HS-27A (cell line): ENCODE measurements around the gene LRRC74A.

Experiments used
- DNase-seq: peaks from one replicate; pipeline ENCODE4 v3.0.0-alpha.2; 2012; ENCODE audit warnings: low read depth, missing footprints

The LRRC74A gene

GRCh38 chr14:76848879-76849278 is 22.7 kb downstream of the LRRC74A start:
- no peak for DNase-seq

DNA sequence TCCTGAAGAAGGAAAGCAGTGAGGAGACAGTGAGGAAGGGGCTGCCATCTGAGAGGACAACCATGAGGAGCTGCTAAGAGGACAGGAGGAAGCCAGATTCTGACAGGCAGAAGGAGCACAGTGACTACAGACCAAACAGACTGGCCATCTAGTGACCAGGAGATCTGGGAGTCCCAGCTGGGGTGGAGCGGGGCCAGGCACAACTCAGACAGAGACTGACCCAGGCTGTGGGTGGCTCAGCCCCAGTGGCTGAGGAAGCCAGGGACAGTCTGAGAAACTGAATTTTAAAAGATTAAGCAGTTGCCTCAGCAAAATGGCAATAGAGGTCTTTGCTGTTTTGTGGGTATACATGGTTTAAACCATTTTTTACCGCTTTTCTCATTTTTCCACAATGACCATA is 28.9 kb downstream of the LRRC74A start:
- DNase-seq: no peak

DNA sequence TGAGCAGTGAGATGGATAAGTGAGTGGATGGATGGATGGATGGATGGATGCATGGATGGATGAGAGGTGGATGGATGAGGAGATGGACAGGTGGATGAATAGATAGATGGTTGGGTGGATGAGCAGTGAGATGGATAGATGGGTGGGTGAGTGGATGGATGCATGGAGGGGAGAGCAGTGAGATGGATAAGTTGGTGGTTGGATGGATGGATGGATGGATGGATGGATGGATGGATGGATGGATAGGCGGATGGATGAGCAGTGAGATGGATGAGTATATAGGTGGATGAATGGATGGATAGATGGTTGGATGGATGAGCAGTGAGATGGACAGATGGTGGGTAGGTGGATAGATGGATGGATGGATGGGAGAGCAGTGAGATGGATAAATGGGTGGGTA is 30.6 kb downstream of the LRRC74A start:
- DNase-seq: no peak

DNA sequence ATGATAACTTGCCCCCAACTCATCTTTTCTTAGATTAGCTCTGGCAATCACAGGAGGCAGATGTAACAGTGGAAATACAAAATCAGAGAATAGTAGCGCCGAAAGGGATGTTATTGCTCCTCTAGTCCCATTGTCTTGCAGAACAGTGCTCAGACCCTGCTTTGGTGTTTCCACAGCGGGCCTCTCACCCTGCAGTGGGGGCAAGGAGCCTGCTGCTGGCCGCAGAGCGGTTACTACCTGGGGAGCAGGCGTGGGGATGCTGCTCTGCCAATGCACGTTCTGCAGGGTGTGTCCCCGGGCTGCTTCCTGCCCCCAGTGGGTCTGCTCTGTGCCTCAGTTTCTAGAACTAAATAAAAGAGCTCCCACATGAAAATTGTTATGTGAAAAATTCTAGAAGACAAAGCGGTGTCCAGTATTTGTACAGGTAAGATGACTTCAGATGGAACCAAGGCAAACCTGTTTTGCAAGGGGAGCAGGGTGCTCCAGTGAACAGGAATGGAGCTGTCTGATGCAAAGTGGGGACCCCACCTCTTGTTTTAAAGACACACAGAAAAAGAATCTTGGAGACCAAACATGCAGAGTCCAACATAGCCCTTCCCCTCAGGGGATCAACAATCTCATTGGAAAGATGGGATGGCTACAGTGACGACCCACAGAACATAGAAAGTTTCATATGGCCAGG is 35.5 kb downstream of the LRRC74A start:
- DNase-seq: no peak

DNA sequence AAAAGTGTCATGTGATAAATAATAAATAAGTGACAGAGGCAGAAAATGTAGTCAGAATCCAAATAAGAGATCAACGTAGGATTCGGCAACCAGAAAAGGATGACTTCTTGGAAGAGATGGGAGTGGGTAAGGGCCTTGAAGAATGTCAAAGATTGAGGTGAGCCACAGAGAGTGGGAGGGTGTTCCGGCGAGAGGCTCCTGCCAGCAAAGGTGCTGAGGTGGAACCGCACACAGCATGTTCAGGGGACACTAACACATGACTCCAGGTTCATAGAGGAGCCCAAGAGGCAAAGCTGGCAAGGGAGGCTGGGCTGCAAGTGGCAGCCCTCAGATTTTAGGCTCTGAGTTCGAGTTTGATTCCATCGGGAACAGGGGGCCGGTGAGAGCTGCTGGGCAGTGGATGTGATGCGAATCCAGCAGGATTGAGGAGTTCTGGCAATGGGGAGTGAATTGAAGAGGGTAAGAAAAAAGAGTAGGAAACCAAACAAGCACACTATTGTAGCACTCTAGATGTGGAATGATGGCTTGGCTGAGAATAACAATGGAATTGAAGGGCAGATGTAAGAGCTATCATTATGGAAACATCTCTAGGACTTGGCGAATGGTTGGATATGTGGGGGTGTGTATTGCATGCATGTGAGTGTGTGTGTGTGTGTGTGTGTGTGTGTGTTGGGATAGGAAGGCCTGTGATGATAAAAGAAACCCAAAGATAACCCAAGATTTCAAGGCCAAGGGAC is 36.5 kb downstream of the LRRC74A start:
- no peak for DNase-seq

- no peak for DNase-seq
These were observed 37.7 kb downstream of the LRRC74A start for GRCh38 chr14:76863724-76864407.

GRCh38 chr14:76866456-76866855 is 40.2 kb downstream of the LRRC74A start:
- DNase-seq: no peak

- DNase-seq: no peak
These were observed 41.6 kb downstream of the LRRC74A start for GRCh38 chr14:76867516-76868453.

DNA sequence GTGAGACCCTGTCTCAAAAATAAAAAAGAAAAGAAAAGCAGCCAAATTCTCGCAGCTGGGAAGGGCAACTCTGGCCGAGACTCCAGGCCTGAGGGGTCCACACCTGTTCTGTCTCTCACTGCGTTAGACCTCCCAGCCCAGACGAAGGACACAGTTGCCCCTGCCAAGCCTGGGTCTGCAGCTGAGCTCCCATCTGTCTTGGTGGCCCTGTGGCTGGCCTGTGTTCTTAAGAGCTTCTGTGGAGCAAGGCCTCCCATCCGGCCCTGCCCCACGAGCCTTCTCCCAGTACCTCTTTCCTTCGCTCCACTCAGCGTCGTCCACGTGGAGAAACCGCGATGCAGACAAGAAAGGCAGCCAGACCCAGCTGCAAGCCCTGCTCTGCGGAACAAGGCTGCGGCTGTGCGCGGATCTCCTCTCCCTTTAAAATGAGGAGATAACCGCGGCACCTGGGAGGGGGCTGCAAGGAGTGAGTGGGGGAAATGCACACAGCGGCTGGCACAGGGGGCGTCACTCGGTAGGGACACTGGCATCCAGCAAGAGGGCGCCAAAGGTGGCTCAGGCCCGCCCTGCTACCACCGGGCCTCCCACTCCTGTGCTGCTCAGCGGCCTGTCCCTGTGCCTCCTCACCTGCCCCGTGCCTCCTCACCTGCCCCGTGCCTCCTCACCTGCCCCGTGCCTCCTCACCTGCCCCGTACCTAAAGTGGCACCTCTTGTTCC is 42.4 kb downstream of the LRRC74A start:
- DNase-seq: no peak

DNA sequence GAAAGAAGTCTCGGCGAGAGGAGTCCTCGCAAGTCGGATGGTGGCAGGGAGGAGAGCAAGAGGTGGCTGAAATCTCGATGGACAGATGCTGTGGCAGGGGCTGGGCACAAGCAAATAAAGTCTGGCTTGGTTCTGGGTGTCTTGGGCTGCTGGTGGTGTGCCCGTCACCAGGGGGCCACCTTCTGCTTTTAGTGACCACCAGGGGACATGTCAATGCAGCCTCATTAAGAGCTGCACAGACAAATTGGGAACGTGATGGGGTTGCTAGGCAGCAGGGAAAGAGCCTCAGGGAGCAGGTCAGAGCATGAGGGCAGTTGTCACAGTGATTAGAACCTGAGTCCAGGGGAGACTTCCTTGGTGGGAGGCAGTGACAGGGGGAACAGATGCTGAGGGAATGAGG is 44.0 kb downstream of the LRRC74A start:
- DNase-seq: no peak

GRCh38 chr14:76872796-76873432 is 46.7 kb downstream of the LRRC74A start:
- peak; percentile 15 for DNase-seq

- no peak for DNase-seq
These were observed 48.5 kb downstream of the LRRC74A start for GRCh38 chr14:76874734-76875133.

DNA sequence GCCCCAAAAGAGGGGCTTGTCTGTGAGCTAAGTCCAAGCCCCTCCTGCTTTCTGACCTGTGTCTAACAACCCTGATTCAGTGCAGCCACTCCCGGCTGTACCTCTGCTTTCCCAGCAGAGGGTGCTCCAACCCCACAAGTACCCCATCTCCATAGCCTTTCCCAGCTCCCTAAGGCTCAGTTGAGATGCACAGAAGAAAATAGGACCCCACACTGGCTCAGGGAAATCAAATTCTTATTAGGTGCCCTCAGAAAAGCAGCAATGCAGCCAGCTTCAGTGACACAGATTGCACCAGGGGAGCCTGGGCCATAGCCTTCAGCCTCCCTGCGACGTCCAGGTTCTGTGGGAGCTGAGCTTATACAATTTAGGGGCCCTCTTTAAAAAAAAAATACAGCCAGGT is 49.9 kb downstream of the LRRC74A start:
- DNase-seq: peak; percentile 20

GRCh38 chr14:76877871-76878270 is 51.7 kb downstream of the LRRC74A start:
- DNase-seq: no peak

DNA sequence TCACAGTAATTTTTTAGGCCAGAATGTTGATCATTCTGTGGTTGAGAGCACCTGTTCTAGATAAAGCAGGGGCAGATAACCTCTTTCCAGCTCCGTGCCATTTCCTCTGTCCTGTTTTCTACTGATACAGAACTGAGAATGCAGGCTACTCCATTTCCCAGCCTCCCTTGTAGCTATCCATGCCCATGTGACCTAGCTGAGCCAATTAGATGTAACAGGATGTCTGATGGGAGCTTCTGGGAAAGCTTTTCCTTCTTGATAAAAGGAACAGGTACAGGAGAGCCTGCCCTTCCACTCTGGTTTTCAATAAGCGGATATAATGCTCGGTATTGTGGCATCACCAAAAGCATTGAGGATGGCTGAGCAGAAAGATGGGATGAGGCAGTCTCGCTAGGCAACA is 54.2 kb downstream of the LRRC74A start:
- DNase-seq: no peak

GRCh38 chr14:76881348-76881747 is 55.1 kb downstream of the LRRC74A start:
- DNase-seq: no peak

DNA sequence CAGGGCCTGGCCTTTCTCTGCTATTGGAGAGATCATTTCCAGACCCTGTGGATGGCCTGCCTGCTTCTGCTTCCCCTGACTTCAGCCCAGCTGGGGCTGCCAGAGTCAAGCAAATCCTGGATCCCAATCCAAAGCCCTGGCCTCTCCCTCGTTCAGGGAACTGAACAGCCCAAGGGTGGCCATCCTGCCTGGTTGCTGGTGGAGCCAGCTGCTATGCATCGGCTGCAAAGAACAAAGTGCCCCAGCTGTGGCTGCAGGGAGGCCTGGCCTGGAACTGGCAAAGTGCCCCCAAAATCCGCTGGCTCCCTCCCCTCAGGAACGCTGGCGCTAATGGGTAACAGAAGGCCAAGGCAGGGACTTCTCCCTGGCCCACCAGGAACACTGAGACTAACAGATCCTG is 56.4 kb downstream of the LRRC74A start:
- no peak for DNase-seq

DNA sequence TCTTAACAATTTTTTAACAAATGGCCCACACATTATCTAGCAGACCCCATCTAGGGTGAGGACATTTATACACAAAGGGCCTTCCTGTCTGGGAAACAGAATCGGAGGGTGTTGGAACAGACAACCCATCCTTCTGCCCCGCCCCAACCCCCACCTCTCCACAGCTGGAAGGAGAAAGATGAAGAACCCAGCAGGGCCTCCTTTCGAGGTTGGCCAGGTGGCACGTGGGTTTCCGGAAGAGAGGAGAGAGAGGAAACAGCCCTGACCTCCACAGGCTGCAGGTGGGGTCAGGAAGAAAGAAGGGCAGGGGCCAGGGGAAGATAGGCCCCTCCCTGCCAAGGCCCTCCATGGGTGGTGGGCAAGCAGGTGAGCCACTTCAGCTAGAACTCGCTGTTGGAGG is 57.2 kb downstream of the LRRC74A start:
- no peak for DNase-seq

DNA sequence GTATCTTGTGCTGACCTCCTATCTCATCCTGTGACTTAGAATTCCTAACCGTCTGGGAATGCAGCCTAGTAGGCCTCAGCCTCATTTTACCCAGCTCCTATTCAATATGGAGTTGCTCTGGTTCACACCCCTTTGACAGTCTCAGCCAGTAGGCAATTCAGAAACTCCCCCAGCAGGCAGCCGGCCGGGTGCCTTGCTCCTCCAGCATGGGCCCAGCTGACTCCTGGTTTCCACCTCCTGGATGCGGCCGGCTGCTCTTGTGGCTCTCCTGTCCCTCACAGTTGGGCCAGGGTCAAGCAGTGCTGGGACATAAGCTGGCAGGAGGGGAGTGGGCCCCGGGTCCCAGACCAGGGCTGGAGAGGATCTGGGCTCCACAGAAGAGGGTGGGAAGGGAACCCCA is 58.2 kb downstream of the LRRC74A start:
- DNase-seq: no peak

GRCh38 chr14:76884853-76885276 is 58.7 kb downstream of the LRRC74A start:
- DNase-seq: no peak

DNA sequence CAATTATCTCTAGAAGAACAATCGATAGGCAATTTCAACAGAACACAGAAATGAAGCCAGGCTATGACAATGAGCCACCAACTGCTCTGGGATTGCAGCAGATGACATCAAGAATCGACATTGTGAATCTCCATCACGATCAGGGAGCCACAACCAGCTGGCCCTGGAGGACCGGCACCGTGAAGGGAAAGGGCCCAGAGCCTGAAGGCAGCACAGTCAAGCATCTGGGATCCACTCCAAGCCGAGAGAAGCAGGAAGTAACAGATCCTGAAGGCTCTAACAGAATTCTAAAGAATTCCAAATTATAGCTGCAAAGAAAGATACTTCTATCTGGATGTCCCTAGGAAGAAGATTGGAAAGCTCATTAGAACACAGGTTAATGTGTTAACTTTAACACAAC is 61.0 kb downstream of the LRRC74A start:
- DNase-seq: no peak
